ENCODE measurements around the gene ZNF487.

ZNF487 gene

DNA sequence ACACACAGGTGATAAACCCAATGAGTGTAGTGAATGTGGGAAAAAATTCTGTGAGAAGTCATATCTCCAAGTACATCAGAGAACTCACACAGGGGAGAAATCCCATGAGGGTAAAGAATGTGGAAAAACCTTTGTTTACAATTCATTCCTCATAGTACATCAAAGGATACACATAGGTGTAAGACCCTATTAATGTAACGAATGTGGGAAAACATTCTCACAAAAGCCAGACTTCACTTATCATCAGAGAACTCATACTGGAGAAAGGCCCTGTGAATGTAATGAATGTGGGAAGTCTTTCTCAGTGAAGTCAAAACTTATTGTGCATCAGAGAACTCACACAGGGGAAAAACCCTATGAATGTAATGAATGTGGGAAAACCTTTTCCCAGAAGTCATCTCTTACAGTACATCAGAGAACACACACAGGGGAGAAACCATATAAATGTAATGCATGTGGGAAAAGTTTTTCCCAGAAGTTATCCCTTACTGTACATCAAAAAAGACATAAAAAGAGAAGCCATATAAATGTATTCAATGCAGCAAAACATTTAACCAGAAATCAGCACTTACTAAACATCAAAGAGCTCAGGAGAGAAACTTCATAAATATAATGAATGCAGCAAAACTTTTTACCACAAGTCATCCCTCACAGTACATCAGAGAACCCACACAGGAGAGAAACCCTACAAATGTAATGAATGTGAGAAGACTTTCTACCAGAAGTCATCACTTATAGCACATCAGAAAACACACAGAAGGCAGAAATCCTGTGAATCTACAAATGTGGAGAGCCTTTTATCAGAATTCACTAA lies 87.7 kb downstream of the ZNF487 start:
- no peak for DNase-seq (ENCODE audit: low spot score)
